Osteocyte (in vitro differentiated cells): Measurements from ENCODE around the gene FBXO39. TPM values are rescaled to one million over a fixed set of nuclear protein-coding genes. Genes with fewer than 3 reads are reported as not detected.

ENCODE experiments used
- DNase-seq: peaks from one replicate; pipeline ENCODE4 v3.0.0; 2021; ENCODE audit warnings: mixed read lengths; ENCODE audit not compliant: unreplicated experiment; ENCODE audit errors: extremely low spot score
- H3K27ac Mint-ChIP-seq: one replicate; pipeline ENCODE4 v1.8.0; 2021; ENCODE audit warnings: mild to moderate bottlenecking, mixed read lengths; ENCODE audit not compliant: unreplicated experiment
- H3K27me3 Mint-ChIP-seq: one replicate; pipeline ENCODE4 v1.8.0; 2021; ENCODE audit warnings: mixed read lengths; ENCODE audit not compliant: unreplicated experiment
- H3K36me3 Mint-ChIP-seq: one replicate; pipeline ENCODE4 v1.8.0; 2021; ENCODE audit warnings: mixed read lengths; ENCODE audit not compliant: unreplicated experiment
- H3K4me1 Mint-ChIP-seq: one replicate; pipeline ENCODE4 v1.8.0; 2021; ENCODE audit warnings: mixed read lengths; ENCODE audit not compliant: unreplicated experiment
- H3K4me3 Mint-ChIP-seq: one replicate; pipeline ENCODE4 v1.8.0; 2021; ENCODE audit warnings: mild to moderate bottlenecking, moderate library complexity, mixed read lengths; ENCODE audit not compliant: unreplicated experiment
- H3K9me3 Mint-ChIP-seq: one replicate; pipeline ENCODE4 v1.8.0; 2021; ENCODE audit warnings: mixed read lengths; ENCODE audit not compliant: unreplicated experiment
- CTCF ChIP-seq: fragments of 200-600 bp; sonication (generic); IDR thresholded peaks from 2 replicates; pipeline ENCODE4 v1.5.0; 2021; ENCODE audit warnings: antibody characterized with exemption, mild to moderate bottlenecking, moderate library complexity
- total RNA-seq: library from RNA; stranded (reverse); gene quantifications from 2 replicates; pipeline ENCODE4 v1.2.1, GENCODE V29; 2021

The FBXO39 gene
- total RNA-seq, 1 donor from 2014 or later: not detected

- Mint-ChIP-seq H3K9me3 (no peaks in the 10 kb centered on the region), H3K36me3 (no peaks in the 10 kb centered on the region), H3K27ac (no peak overlapping the region), H3K4me3 (no peak overlapping the region), H3K4me1 (no peaks in the 10 kb centered on the region), H3K27me3 (peaks cover 10% of the 10 kb centered on the region)
- no peak for DNase-seq
- TF ChIP-seq CTCF: no peak
Measured at GRCh38 chr17:6796887-6797490, 21.0 kb downstream of the FBXO39 start.

- Mint-ChIP-seq H3K4me3 (no peak overlapping the region), H3K4me1 (no peaks in the 10 kb centered on the region), H3K27ac (no peak overlapping the region), H3K9me3 (no peaks in the 10 kb centered on the region), H3K36me3 (no peaks in the 10 kb centered on the region), H3K27me3 (peaks cover 6% of the 10 kb centered on the region)
- TF ChIP-seq CTCF: no peak
- DNase-seq: no peak
Measured at GRCh38 chr17:6797718-6798351, 21.8 kb downstream of the FBXO39 start.

GRCh38 chr17:6799738-6800137, 23.7 kb downstream of the FBXO39 start:
- no peak for TF ChIP-seq CTCF
- H3K36me3 Mint-ChIP-seq: no peaks in the 10 kb centered on the region
- H3K27me3 Mint-ChIP-seq: peaks cover 6% of the 10 kb centered on the region
- H3K4me3 Mint-ChIP-seq: no peak overlapping the region
- H3K27ac Mint-ChIP-seq: no peak overlapping the region
- no peaks in the 10 kb centered on the region for H3K4me1 Mint-ChIP-seq
- no peak for DNase-seq
- H3K9me3 Mint-ChIP-seq: no peaks in the 10 kb centered on the region

DNA sequence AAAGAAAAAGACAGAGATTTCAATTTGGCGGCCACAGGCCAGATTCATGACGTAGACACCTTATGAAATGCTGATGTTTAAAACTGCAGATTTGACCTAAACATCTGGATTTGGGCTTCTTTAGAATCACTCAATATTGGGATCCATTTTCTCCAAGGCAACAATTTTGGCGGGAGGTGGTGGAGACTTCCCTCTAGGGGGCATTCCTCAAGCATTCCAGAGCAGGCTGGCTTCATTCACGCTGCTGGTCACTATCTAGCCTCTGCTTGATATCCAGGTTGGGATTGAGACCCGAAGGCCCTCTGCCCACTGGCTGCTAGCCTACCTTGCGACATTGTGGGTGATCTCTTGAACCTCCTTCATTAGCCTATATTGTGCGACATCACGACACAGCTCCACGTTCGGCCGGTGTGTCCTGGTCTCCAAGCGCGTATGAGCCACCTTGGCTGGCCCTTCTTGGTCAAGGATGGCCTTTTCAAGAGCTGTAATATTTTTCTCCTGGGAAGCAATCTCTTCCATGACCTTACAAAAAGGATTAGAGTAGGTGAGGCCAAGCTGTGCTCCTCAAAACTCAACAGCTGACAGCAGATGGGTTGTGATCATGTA, 24.5 kb downstream of the FBXO39 start:
- Mint-ChIP-seq H3K4me3 (no peak overlapping the region), H3K36me3 (no peaks in the 10 kb centered on the region), H3K4me1 (no peaks in the 10 kb centered on the region), H3K27me3 (peaks cover 9% of the 10 kb centered on the region), H3K27ac (no peak overlapping the region), H3K9me3 (no peaks in the 10 kb centered on the region)
- no peak for DNase-seq
- TF ChIP-seq CTCF: peak; percentile 27

DNA sequence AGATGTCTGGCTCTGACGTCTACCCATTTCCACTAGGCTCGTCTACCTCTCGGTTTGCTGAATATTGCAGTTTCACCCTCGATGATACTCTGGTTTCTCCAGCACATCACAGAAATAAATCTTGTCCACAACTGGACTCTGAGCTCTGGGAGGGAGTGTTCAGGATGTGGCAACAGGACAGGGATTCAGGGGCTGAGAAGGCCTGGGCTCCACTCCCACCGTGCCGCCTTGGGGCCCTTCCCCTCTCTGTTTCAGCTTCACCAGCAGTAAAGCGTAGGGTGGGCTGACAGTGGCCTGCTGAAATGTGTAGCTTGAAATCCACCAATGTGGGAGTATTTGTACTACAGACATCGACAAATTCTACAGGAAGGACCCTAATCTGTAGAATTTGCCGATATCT, 35.5 kb downstream of the FBXO39 start:
- peaks cover 4% of the 10 kb centered on the region for H3K27me3 Mint-ChIP-seq
- no peak for DNase-seq
- no peak overlapping the region for H3K4me3 Mint-ChIP-seq
- no peaks in the 10 kb centered on the region for H3K9me3 Mint-ChIP-seq
- H3K27ac Mint-ChIP-seq: no peak overlapping the region
- H3K4me1 Mint-ChIP-seq: no peaks in the 10 kb centered on the region
- TF ChIP-seq CTCF: no peak
- H3K36me3 Mint-ChIP-seq: no peaks in the 10 kb centered on the region
